ENCODE data around the gene SLC39A11. TPM values are rescaled to one million over a fixed set of nuclear protein-coding genes. Genes with fewer than 3 reads are reported as not detected.

Gene SLC39A11
- total RNA-seq, 2 donors from 2014 or later: 27.8 to 39.6 TPM

DNA sequence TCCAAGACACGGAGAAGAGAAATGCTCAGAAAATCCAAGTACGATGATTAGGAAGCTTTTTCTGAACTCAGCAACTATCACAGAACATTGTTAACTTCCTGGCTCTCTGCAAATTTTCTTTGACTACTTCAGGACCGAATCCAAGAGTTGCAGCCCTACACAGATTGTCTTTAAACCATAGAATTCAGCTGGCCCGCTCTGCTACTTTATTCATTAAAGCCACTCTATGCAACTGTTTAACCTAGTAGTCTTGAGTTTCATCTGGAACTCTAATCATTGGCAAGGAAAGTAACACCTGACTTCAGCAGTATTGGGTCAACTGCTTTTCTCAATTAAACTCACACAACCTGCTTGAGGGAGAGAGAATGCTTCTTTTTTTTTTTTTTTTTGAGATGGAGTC lies 210.1 kb downstream of the SLC39A11 start:
- intact Hi-C loops (cut with DNase I): no loop called here
- H3K9me3 ChIP-seq: peaks cover 0 to 11% (median 0%) of the 10 kb centered on the region in 3 donors
- no peaks in the 10 kb centered on the region for H3K4me1 ChIP-seq
- H3K27ac ChIP-seq: no peak overlapping the region
- no peak overlapping the region for H3K4me3 ChIP-seq
- no peak for TF ChIP-seq POLR2A (IDR thresholded peaks at IDR 0.05)
- no peak for TF ChIP-seq CTCF (IDR thresholded peaks at IDR 0.05)
- 90 to 97% methylated on average over 4 of the region's 4 CpGs for WGBS, 2 donors
- ATAC-seq (no peak), DNase-seq (no peak)
- no peaks in the 10 kb centered on the region for H3K27me3 ChIP-seq
- no peaks in the 10 kb centered on the region for H3K36me3 ChIP-seq (replicated peaks in 1 of 2; ENCODE audit: insufficient read depth in 1 of 2, low read depth in 2 of 2)

- Histone ChIP-seq H3K9me3 (peaks cover 0 to 11% (median 0%) of the 10 kb centered on the region in 3 donors), H3K36me3 (replicated peaks in 1 of 2; ENCODE audit: insufficient read depth in 1 of 2, low read depth in 2 of 2) (no peaks in the 10 kb centered on the region), H3K4me3 (no peak overlapping the region), H3K27ac (no peak overlapping the region), H3K27me3 (no peaks in the 10 kb centered on the region), H3K4me1 (no peaks in the 10 kb centered on the region)
- ATAC-seq (no peak), DNase-seq (no peak)
- 95 to 100% methylated on average over 2 of the region's 2 CpGs for WGBS, 2 donors
- TF ChIP-seq POLR2A (IDR thresholded peaks at IDR 0.05) (no peak), CTCF (IDR thresholded peaks at IDR 0.05) (no peak)
- intact Hi-C loops (cut with DNase I): no loop called here
These were observed 212.6 kb downstream of the SLC39A11 start for GRCh38 chr17:72879877-72880276.

- Histone ChIP-seq H3K36me3 (replicated peaks in 1 of 2; ENCODE audit: insufficient read depth in 1 of 2, low read depth in 2 of 2) (no peaks in the 10 kb centered on the region), H3K4me1 (no peaks in the 10 kb centered on the region), H3K27me3 (no peaks in the 10 kb centered on the region), H3K27ac (no peak overlapping the region), H3K4me3 (no peak overlapping the region), H3K9me3 (peaks cover 0 to 11% (median 0%) of the 10 kb centered on the region in 3 donors)
- ATAC-seq: no peak
- 91 to 99% methylated on average over 6 of the region's 6 CpGs for WGBS, 2 donors
- intact Hi-C loops (cut with DNase I): no loop called here
- no peak for DNase-seq
- no peak for TF ChIP-seq POLR2A (IDR thresholded peaks at IDR 0.05)
- TF ChIP-seq CTCF (IDR thresholded peaks at IDR 0.05): no peak
These were observed 213.4 kb downstream of the SLC39A11 start for GRCh38 chr17:72878975-72879660.

DNA sequence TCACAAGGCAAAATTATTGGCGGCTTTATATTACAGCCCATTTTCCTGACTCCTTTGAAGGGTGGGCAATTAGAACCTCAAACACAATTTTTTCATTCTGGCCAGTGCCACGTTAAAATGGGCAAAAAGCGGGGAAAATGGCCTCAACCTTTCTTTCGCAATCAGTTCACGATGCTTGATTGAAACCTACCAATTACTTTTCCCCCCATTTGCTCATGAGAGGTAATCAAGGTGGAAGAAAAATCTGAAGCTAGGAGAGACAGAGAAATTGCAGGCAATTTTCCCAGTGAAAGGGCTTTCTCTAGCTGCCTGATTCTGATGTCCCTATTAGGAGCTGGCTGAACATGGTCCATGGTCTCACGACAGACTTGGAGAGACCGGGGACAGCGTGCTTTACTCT lies 215.1 kb downstream of the SLC39A11 start:
- Histone ChIP-seq H3K36me3 (replicated peaks in 1 of 2; ENCODE audit: insufficient read depth in 1 of 2, low read depth in 2 of 2) (no peaks in the 10 kb centered on the region), H3K4me3 (no peak overlapping the region), H3K4me1 (no peaks in the 10 kb centered on the region), H3K9me3 (peaks cover 0 to 11% (median 0%) of the 10 kb centered on the region in 3 donors), H3K27ac (no peak overlapping the region), H3K27me3 (no peaks in the 10 kb centered on the region)
- intact Hi-C loops (cut with DNase I): no loop called here
- no peak for DNase-seq
- WGBS, 2 donors: 95 to 98% methylated on average over 8 of the region's 8 CpGs
- TF ChIP-seq CTCF (IDR thresholded peaks at IDR 0.05): no peak
- TF ChIP-seq POLR2A (IDR thresholded peaks at IDR 0.05): no peak
- no peak for ATAC-seq

DNA sequence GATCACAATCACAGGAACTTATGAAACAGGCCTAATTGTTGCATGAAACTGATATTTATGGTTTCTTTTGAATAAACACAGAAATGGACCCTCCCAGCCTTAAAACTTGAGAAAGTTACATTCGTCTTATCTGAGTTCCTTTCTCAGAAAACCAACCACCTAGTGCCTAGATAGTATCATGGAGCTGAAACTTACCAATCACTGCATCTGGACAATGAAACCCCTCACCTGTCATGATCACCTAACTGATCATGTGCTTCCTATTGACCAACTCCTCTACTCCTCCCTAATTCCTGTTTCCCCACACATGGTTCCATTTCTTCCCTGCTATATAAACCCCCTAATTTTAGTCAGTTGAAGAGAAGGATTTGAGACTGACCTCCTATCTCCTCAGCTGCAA lies 216.1 kb downstream of the SLC39A11 start:
- Histone ChIP-seq H3K9me3 (peaks cover 0 to 11% (median 0%) of the 10 kb centered on the region in 3 donors), H3K4me3 (no peak overlapping the region), H3K4me1 (no peaks in the 10 kb centered on the region), H3K27me3 (no peaks in the 10 kb centered on the region), H3K27ac (no peak overlapping the region), H3K36me3 (replicated peaks in 1 of 2; ENCODE audit: insufficient read depth in 1 of 2, low read depth in 2 of 2) (no peaks in the 10 kb centered on the region)
- 88 to 97% methylated on average over 1 of the region's 1 CpG for WGBS, 2 donors
- no peak for DNase-seq
- TF ChIP-seq POLR2A (IDR thresholded peaks at IDR 0.05): no peak
- TF ChIP-seq CTCF (IDR thresholded peaks at IDR 0.05): no peak
- intact Hi-C loops (cut with DNase I): no loop called here
- ATAC-seq: no peak

Data from body of pancreas (tissue), 4 donors.